ENCODE data around the gene MRPL41. TPM values are rescaled to one million over a fixed set of nuclear protein-coding genes. Genes with fewer than 3 reads are reported as not detected.

MRPL41 gene
- total and polyA plus RNA-seq, 2 of the 13 experiments (the other 11 are each of a cell fraction or from before 2014, with no cell fraction given) = 20.9 to 54.0 TPM

GRCh38 chr9:137589441-137590122 lies 37.9 kb downstream of the MRPL41 start:
- H3K27me3 ChIP-seq (ENCODE audit: control insufficient read depth in 1 of 2, insufficient read depth in 2 of 2, low read length in 2 of 2) = no peaks in the 10 kb centered on the region
- intact Hi-C loops (cut with micrococcal nuclease; ENCODE audit: unreplicated experiment) (no loop called here), in situ Hi-C loops (cut with HindIII; ENCODE audit: extremely low pct_ligation_motif_present, low pct_unique_long_range_greater_than_20kb) (no loop called here)
- H3K9ac ChIP-seq (ENCODE audit: insufficient read depth, low read depth, low read length) = peak overlapping the region; percentile 82
- no peak for DNase-seq (ENCODE audit: low spot score)
- H3K27ac ChIP-seq (ENCODE audit: extremely low read length, insufficient read depth, low read length) = peak overlapping the region; percentile 11
- no TSS peak for BruUV-seq (replicated peaks)
- no peaks in the 10 kb centered on the region for H4K20me1 ChIP-seq (ENCODE audit: insufficient read depth, low read length)
- H2AFZ ChIP-seq (ENCODE audit: low read length) = no peak overlapping the region
- H3K79me2 ChIP-seq (ENCODE audit: insufficient read depth, low read length) = peaks cover 19% of the 10 kb centered on the region
- 7% methylated on average over 11 of the region's 58 CpGs for WGBS (ENCODE audit: low lambda C conversion rate)
- H3K9me3 ChIP-seq (ENCODE audit: low read length) = no peaks in the 10 kb centered on the region
- peak; percentile 9; the same call in 1 of the 3 replicates for ATAC-seq
- H3K36me3 ChIP-seq (replicated peaks in 1 of 2; ENCODE audit: control insufficient read depth in 1 of 2, insufficient read depth in 2 of 2, low read length in 2 of 2) = peaks cover 16 to 35% of the 10 kb centered on the region in 2 experiments; a peak in 4 of 5 replicates
- H3K4me2 ChIP-seq (ENCODE audit: low read depth, low read length) = peak overlapping the region; percentile 87
- peaks cover 41% of the 10 kb centered on the region for H3K4me1 ChIP-seq (ENCODE audit: insufficient read depth, low read length)
- H3K4me3 ChIP-seq (replicated peaks in 1 of 3; ENCODE audit: insufficient read depth in 1 of 3, low read depth in 2 of 3, low read length in 3 of 3) = peak overlapping the region; percentile 74 to 90 (median 83)
- ChIA-PET POLR2A (interaction anchor here (1.2 to 2.0 kb wide), 3 partner anchors 11 to 24 kb away, joined by 4 to 11 read pairs (median 8); partner anchors contain the start of genes ARRDC1 and DPH7), CTCF (ENCODE audit: low intra/inter-chr PET ratio, low total read pairs) (no interaction called here)
- no peak for FAIRE-seq
- TF ChIP-seq UBTF (CRISPR knock-in tag; IDR thresholded peaks at IDR 0.05) = peak; percentile 92
- peak; percentile 74 for TF ChIP-seq ZFY (CRISPR knock-in tag; IDR thresholded peaks at IDR 0.05)
- TF ChIP-seq ZNF263 (CRISPR knock-in tag; IDR thresholded peaks at IDR 0.05) = peak; percentile 16; the same call in 1 of the 2 replicates
- TF ChIP-seq PHF8 (CRISPR knock-in tag; IDR thresholded peaks at IDR 0.05) = peak; percentile 63
- TF ChIP-seq ATF2 (CRISPR knock-in tag; IDR thresholded peaks at IDR 0.05) = 0 out of 2 replicates have a peak, but pooled peaks have one; percentile 16
- no peak for TF ChIP-seq ZNF274 (CRISPR knock-in tag; IDR thresholded peaks at IDR 0.05)
- peak; percentile 24; the same call in 1 of the 2 replicates for TF ChIP-seq ARID4A (CRISPR knock-in tag; IDR thresholded peaks at IDR 0.05; ENCODE audit: borderline replicate concordance)
- TF ChIP-seq KDM5B (CRISPR knock-in tag; IDR thresholded peaks at IDR 0.05; ENCODE audit: borderline replicate concordance) = peak; percentile 53; the same call in 1 of the 2 replicates
- TF ChIP-seq RAD21 (CRISPR knock-in tag; IDR thresholded peaks at IDR 0.05) = no peak
- TF ChIP-seq CHCHD3 (CRISPR knock-in tag; IDR thresholded peaks at IDR 0.05) = 0 out of 2 replicates have a peak, but pooled peaks have one; percentile 43

All from HepG2 (cell line).